HEK293 (cell line): ENCODE data around the gene NEK11.

Experiments used
- CTCF ChIA-PET: fragments of 350-600 bp; formaldehyde crosslinking; extraction: SDS; loops from one replicate; lab custom pipeline; 2021; ENCODE audit warnings: antibody characterized with exemption; lab: Yijun Ruan, JAX
- POLR2A ChIA-PET: fragments of 300-600 bp; formaldehyde crosslinking; extraction: SDS; loops from one replicate; lab custom pipeline; 2020; ENCODE audit warnings: antibody characterized with exemption, inconsistent platforms; lab: Yijun Ruan, JAX
- H3K27ac ChIP-seq: fragments of 200-500 bp; sonication (Bioruptor generic); 2 replicates; pipeline ENCODE4 v1.5.1; 2014; ENCODE audit warnings: low read depth, low read length, control low read depth, inconsistent platforms; ENCODE audit errors: extremely low read depth
- H3K36me3 ChIP-seq, 2 experiments: fragments of 200-500 bp in 1 of 2; sonication (Bioruptor generic) in 1 of 2; 1 replicate in 1 of 2; 2 replicates in 1 of 2; pipeline ENCODE4 v1.5.1; 2014 to 2017; ENCODE audit warnings: inconsistent platforms in 2 of 2, low read length in 2 of 2; ENCODE audit not compliant: control insufficient read depth in 2 of 2, insufficient read depth in 1 of 2
- H3K4me1 ChIP-seq: fragments of 200-500 bp; sonication (Bioruptor generic); 2 replicates; pipeline ENCODE4 v1.5.1; 2014; ENCODE audit warnings: mild to moderate bottlenecking, low read length, inconsistent platforms; ENCODE audit not compliant: control insufficient read depth, insufficient read depth
- H3K4me3 ChIP-seq: 2 replicates; pipeline ENCODE4 v1.5.1; 2011; ENCODE audit warnings: low read depth, mild to moderate bottlenecking, control low read depth, low read length, moderate library complexity
- H3K9me3 ChIP-seq: fragments of 200-500 bp; sonication (Bioruptor generic); 2 replicates; pipeline ENCODE4 v1.5.1; 2014; ENCODE audit warnings: low read depth, low read length, inconsistent platforms; ENCODE audit not compliant: control insufficient read depth, insufficient read depth
- GLI2 ChIP-seq: fragments of 450-650 bp; formaldehyde crosslinking; IDR thresholded peaks from 2 replicates; pipeline ENCODE4; 2017; ENCODE audit warnings: missing biosample characterization, missing genetic modification characterization, low read depth, borderline replicate concordance
- RBAK ChIP-seq: fragments of 450-650 bp; formaldehyde crosslinking; IDR thresholded peaks from 2 replicates; pipeline ENCODE4 v1.5.1; 2016; ENCODE audit warnings: missing biosample characterization, missing genetic modification characterization
- TCF7L2 ChIP-seq: IDR thresholded peaks from 2 replicates; pipeline ENCODE4 v1.6.1; 2011; ENCODE audit warnings: low read depth, mild to moderate bottlenecking, inconsistent platforms, low read length, moderate library complexity, borderline replicate concordance
- YY2 ChIP-seq: fragments of 450-650 bp; formaldehyde crosslinking; IDR thresholded peaks from 2 replicates; pipeline ENCODE4 v1.5.1; 2016; ENCODE audit warnings: missing biosample characterization, missing genetic modification characterization
- ZNF132 ChIP-seq: fragments of 450-650 bp; formaldehyde crosslinking; IDR thresholded peaks from 2 replicates; pipeline ENCODE4 v1.5.1; 2017; ENCODE audit warnings: missing biosample characterization, missing genetic modification characterization, borderline replicate concordance
- ZNF16 ChIP-seq: fragments of 450-650 bp; formaldehyde crosslinking; IDR thresholded peaks from 2 replicates; pipeline ENCODE4 v1.5.1; 2016; ENCODE audit warnings: low read depth, missing biosample characterization, missing genetic modification characterization
- ZNF302 ChIP-seq: fragments of 450-650 bp; formaldehyde crosslinking; IDR thresholded peaks from 2 replicates; pipeline ENCODE4 v1.5.1; 2016; ENCODE audit warnings: missing biosample characterization, missing genetic modification characterization, low read depth
- ZNF544 ChIP-seq: fragments of 450-650 bp; formaldehyde crosslinking; IDR thresholded peaks from 2 replicates; pipeline ENCODE4 v1.5.0; 2017; ENCODE audit warnings: missing biosample characterization, missing genetic modification characterization
- ZNF555 ChIP-seq: fragments of 450-650 bp; formaldehyde crosslinking; conservative IDR thresholded peaks from 2 replicates; pipeline ENCODE4 v1.5.1; 2017; ENCODE audit warnings: missing biosample characterization, mild to moderate bottlenecking, missing genetic modification characterization, inconsistent platforms
- ZNF600 ChIP-seq: fragments of 450-650 bp; formaldehyde crosslinking; IDR thresholded peaks from 2 replicates; pipeline ENCODE4 v1.5.1; 2016; ENCODE audit warnings: missing biosample characterization, missing genetic modification characterization
- ZNF747 ChIP-seq: fragments of 450-650 bp; formaldehyde crosslinking; IDR thresholded peaks from 2 replicates; pipeline ENCODE4 v1.5.1; 2016; ENCODE audit warnings: missing biosample characterization, missing genetic modification characterization
- ZNF768 ChIP-seq: fragments of 450-650 bp; formaldehyde crosslinking; IDR thresholded peaks from 2 replicates; pipeline ENCODE4 v1.5.1; 2018; ENCODE audit warnings: missing biosample characterization, mild to moderate bottlenecking, missing genetic modification characterization
- TF ChIP-seq, protein P1 (sequence below): fragments of 450-650 bp; formaldehyde crosslinking; IDR thresholded peaks from 2 replicates; pipeline ENCODE4 v1.5.1; 2016; ENCODE audit warnings: missing biosample characterization, missing genetic modification characterization, borderline replicate concordance
- TF ChIP-seq, protein P2 (sequence below): fragments of 450-650 bp; formaldehyde crosslinking; IDR thresholded peaks from 2 replicates; pipeline ENCODE4 v1.5.1; 2016; ENCODE audit warnings: missing biosample characterization, missing genetic modification characterization
- TF ChIP-seq, protein P3 (sequence below): fragments of 450-650 bp; IDR thresholded peaks from 2 replicates; pipeline ENCODE4 v1.5.1; 2018; ENCODE audit warnings: missing biosample characterization, mild to moderate bottlenecking, missing genetic modification characterization
- TF ChIP-seq, protein P4 (sequence below): fragments of 450-650 bp; formaldehyde crosslinking; IDR thresholded peaks from 2 replicates; pipeline ENCODE4 v1.5.1; 2016; ENCODE audit warnings: missing biosample characterization, missing genetic modification characterization, low read depth

NEK11 gene

DNA sequence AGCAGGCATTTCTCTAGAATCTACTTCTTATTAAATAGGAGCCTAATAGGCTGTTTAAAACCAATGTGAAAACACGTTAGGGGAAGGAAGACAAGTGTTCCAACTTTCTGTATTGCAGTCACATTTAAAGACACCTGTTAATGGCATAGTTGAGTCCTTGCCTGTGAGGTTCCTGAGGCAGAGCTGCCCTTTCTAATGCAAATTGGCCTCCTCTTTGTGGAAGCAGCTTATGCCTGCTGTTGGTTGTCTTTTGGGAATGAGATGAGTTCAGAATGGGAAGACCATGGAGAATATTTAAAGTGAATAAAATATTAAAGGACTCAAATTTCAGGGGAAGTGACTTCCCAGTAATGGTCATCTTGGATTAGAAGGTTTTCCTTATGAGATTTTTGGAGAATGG is 51.2 kb downstream of the NEK11 start:
- no peak overlapping the region for H3K4me3 ChIP-seq
- ChIA-PET POLR2A (no interaction called here), CTCF (interaction anchor here (0.7 kb wide), 1 partner anchor 43 kb away, joined by 3 read pairs; no protein-coding TSS in a partner anchor)
- no peaks in the 10 kb centered on the region for H3K9me3 ChIP-seq
- no peak for TF ChIP-seq YY2 (tag by site-specific recombination)
- no peak for TF ChIP-seq ZNF544 (tag by site-specific recombination)
- no peak for TF ChIP-seq TCF7L2
- no peak for TF ChIP-seq ZNF16 (tag by site-specific recombination)
- TF ChIP-seq ZNF600 (tag by site-specific recombination) = no peak
- TF ChIP-seq ZNF747 (tag by site-specific recombination) = no peak
- no peak for TF ChIP-seq ZNF555
- H3K27ac ChIP-seq = no peak overlapping the region
- H3K36me3 ChIP-seq = no peaks in the 10 kb centered on the region
- no peaks in the 10 kb centered on the region for H3K4me1 ChIP-seq

DNA sequence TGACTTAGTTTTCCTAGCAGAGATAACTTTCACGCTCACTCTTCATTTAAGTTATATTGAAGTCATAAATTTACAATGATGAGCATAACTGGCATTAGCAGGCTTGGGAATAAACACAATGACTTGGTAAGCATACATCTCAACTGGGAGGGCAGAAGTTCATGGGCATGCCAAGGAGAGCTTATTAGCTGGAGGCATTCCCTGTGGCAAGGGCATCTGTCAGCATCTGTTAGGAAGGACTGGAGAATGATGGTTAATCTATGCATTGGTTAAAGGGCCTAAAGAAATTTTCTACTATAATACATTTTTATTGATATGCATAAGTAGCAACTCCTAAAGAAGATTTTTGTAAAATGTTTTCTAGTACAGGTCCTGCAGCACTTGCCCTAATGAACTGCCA is 52.4 kb downstream of the NEK11 start:
- no peaks in the 10 kb centered on the region for H3K4me1 ChIP-seq
- no peaks in the 10 kb centered on the region for H3K9me3 ChIP-seq
- H3K4me3 ChIP-seq = no peak overlapping the region
- no peaks in the 10 kb centered on the region for H3K36me3 ChIP-seq
- ChIA-PET CTCF (no interaction called here), POLR2A (interaction anchor here (0.6 kb wide), 1 partner anchor 908 kb away, joined by 6 read pairs; no protein-coding TSS in a partner anchor)
- no peak overlapping the region for H3K27ac ChIP-seq
- TF ChIP-seq RBAK (tag by site-specific recombination) (no peak), ZNF132 (tag by site-specific recombination) (no peak), GLI2 (no peak), ZNF302 (tag by site-specific recombination) (no peak), ZNF768 (no peak)
- TF ChIP-seq, protein P1, sequence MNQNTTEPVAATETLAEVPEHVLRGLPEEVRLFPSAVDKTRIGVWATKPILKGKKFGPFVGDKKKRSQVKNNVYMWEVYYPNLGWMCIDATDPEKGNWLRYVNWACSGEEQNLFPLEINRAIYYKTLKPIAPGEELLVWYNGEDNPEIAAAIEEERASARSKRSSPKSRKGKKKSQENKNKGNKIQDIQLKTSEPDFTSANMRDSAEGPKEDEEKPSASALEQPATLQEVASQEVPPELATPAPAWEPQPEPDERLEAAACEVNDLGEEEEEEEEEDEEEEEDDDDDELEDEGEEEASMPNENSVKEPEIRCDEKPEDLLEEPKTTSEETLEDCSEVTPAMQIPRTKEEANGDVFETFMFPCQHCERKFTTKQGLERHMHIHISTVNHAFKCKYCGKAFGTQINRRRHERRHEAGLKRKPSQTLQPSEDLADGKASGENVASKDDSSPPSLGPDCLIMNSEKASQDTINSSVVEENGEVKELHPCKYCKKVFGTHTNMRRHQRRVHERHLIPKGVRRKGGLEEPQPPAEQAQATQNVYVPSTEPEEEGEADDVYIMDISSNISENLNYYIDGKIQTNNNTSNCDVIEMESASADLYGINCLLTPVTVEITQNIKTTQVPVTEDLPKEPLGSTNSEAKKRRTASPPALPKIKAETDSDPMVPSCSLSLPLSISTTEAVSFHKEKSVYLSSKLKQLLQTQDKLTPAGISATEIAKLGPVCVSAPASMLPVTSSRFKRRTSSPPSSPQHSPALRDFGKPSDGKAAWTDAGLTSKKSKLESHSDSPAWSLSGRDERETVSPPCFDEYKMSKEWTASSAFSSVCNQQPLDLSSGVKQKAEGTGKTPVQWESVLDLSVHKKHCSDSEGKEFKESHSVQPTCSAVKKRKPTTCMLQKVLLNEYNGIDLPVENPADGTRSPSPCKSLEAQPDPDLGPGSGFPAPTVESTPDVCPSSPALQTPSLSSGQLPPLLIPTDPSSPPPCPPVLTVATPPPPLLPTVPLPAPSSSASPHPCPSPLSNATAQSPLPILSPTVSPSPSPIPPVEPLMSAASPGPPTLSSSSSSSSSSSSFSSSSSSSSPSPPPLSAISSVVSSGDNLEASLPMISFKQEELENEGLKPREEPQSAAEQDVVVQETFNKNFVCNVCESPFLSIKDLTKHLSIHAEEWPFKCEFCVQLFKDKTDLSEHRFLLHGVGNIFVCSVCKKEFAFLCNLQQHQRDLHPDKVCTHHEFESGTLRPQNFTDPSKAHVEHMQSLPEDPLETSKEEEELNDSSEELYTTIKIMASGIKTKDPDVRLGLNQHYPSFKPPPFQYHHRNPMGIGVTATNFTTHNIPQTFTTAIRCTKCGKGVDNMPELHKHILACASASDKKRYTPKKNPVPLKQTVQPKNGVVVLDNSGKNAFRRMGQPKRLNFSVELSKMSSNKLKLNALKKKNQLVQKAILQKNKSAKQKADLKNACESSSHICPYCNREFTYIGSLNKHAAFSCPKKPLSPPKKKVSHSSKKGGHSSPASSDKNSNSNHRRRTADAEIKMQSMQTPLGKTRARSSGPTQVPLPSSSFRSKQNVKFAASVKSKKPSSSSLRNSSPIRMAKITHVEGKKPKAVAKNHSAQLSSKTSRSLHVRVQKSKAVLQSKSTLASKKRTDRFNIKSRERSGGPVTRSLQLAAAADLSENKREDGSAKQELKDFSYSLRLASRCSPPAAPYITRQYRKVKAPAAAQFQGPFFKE (tag by site-specific recombination) = no peak
- TF ChIP-seq, protein P2, sequence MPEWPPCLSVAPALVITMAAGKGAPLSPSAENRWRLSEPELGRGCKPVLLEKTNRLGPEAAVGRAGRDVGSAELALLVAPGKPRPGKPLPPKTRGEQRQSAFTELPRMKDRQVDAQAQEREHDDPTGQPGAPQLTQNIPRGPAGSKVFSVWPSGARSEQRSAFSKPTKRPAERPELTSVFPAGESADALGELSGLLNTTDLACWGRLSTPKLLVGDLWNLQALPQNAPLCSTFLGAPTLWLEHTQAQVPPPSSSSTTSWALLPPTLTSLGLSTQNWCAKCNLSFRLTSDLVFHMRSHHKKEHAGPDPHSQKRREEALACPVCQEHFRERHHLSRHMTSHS (tag by site-specific recombination) = no peak
- TF ChIP-seq, protein P3, sequence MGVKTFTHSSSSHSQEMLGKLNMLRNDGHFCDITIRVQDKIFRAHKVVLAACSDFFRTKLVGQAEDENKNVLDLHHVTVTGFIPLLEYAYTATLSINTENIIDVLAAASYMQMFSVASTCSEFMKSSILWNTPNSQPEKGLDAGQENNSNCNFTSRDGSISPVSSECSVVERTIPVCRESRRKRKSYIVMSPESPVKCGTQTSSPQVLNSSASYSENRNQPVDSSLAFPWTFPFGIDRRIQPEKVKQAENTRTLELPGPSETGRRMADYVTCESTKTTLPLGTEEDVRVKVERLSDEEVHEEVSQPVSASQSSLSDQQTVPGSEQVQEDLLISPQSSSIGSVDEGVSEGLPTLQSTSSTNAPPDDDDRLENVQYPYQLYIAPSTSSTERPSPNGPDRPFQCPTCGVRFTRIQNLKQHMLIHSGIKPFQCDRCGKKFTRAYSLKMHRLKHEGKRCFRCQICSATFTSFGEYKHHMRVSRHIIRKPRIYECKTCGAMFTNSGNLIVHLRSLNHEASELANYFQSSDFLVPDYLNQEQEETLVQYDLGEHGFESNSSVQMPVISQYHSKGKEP = no peak
- TF ChIP-seq, protein P4, sequence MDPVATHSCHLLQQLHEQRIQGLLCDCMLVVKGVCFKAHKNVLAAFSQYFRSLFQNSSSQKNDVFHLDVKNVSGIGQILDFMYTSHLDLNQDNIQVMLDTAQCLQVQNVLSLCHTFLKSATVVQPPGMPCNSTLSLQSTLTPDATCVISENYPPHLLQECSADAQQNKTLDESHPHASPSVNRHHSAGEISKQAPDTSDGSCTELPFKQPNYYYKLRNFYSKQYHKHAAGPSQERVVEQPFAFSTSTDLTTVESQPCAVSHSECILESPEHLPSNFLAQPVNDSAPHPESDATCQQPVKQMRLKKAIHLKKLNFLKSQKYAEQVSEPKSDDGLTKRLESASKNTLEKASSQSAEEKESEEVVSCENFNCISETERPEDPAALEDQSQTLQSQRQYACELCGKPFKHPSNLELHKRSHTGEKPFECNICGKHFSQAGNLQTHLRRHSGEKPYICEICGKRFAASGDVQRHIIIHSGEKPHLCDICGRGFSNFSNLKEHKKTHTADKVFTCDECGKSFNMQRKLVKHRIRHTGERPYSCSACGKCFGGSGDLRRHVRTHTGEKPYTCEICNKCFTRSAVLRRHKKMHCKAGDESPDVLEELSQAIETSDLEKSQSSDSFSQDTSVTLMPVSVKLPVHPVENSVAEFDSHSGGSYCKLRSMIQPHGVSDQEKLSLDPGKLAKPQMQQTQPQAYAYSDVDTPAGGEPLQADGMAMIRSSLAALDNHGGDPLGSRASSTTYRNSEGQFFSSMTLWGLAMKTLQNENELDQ (tag by site-specific recombination) = no peak
- TF ChIP-seq, all 188 proteins: peak for 0
